Smooth muscle cell (in vitro differentiated cells): ENCODE measurements around the gene ITIH1. TPM values are rescaled to one million over a fixed set of nuclear protein-coding genes. Genes with fewer than 3 reads are reported as not detected.

Experiments
- DNase-seq: peaks from one replicate; lab custom pipeline; 2025; ENCODE audit not compliant: unreplicated experiment; lab: John Stamatoyannopoulos, UW
- H2AFZ ChIP-seq: fragments of 200-600 bp; sonication (generic); 2 replicates; pipeline ENCODE4 v1.6.0; 2016; ENCODE audit warnings: antibody characterized with exemption, low read depth, mild to moderate bottlenecking
- H3F3A ChIP-seq: fragments of 200-600 bp; sonication (generic); 2 replicates; pipeline ENCODE4 v1.6.0; 2017; ENCODE audit warnings: antibody characterized with exemption, low read depth
- H3K27ac ChIP-seq: fragments of 200-600 bp; sonication (generic); 2 replicates; pipeline ENCODE4 v1.5.1; 2016; ENCODE audit warnings: low read depth, mild to moderate bottlenecking
- H3K27me3 ChIP-seq: fragments of 200-600 bp; sonication (generic); 2 replicates; pipeline ENCODE4 v1.6.1; 2016; ENCODE audit warnings: low read depth, mild to moderate bottlenecking
- H3K36me3 ChIP-seq: fragments of 200-600 bp; sonication (generic); 2 replicates; pipeline ENCODE4 v1.5.1; 2016; ENCODE audit warnings: low read depth
- H3K4me1 ChIP-seq: fragments of 200-600 bp; sonication (generic); 2 replicates; pipeline ENCODE4 v1.5.1; 2016; ENCODE audit warnings: low read depth
- H3K4me2 ChIP-seq: fragments of 200-600 bp; sonication (generic); 2 replicates; pipeline ENCODE4 v1.6.0; 2016; ENCODE audit warnings: mild to moderate bottlenecking
- H3K4me3 ChIP-seq: fragments of 200-600 bp; sonication (generic); 2 replicates; pipeline ENCODE4 v1.5.1; 2016; ENCODE audit warnings: mild to moderate bottlenecking
- H3K79me2 ChIP-seq: fragments of 200-600 bp; sonication (generic); 2 replicates; pipeline ENCODE4 v1.6.0; 2016; ENCODE audit warnings: low read depth, mild to moderate bottlenecking
- H3K9ac ChIP-seq: fragments of 200-600 bp; sonication (generic); 2 replicates; pipeline ENCODE4 v1.6.0; 2016; ENCODE audit warnings: low read depth
- H3K9me3 ChIP-seq: fragments of 200-600 bp; sonication (generic); replicated peaks from 2 replicates; pipeline ENCODE4 v1.5.1; 2016; ENCODE audit warnings: low read depth
- H4K20me1 ChIP-seq: fragments of 200-600 bp; sonication (generic); 2 replicates; pipeline ENCODE4 v1.6.0; 2016; ENCODE audit warnings: low read depth
- WGBS: methylation state at CpG from one replicate; pipeline ENCODE4 v1.1.7; 2016; ENCODE audit warnings: low lambda C conversion rate; 5-methylcytosine and 5-hydroxymethylcytosine counted together
- polyA plus RNA-seq: library from polyadenylated mRNA; unstranded; fragments of >200 nt; fragmentation: Nextera tagmentation; extraction: Ambion mirVana; gene quantifications from 2 replicates; pipeline ENCODE4 v1.2.1, GENCODE V29; 2016
- total RNA-seq: library from RNA; depleted of rRNA; stranded (reverse); fragments of >200 nt; gene quantifications from 2 replicates; pipeline ENCODE4 v1.2.3, GENCODE V29; 2014
- TF ChIP-seq, protein P1 (sequence below): fragments of 200-600 bp; sonication (generic); IDR thresholded peaks from 2 replicates; pipeline ENCODE4 v1.5.1; 2017; ENCODE audit warnings: borderline replicate concordance, mild to moderate bottlenecking, antibody characterized with exemption; ENCODE audit not compliant: insufficient read depth, poor library complexity, severe bottlenecking

ITIH1 gene
- total and polyA plus RNA-seq, 2 experiments from 2014 or later: not detected

DNA sequence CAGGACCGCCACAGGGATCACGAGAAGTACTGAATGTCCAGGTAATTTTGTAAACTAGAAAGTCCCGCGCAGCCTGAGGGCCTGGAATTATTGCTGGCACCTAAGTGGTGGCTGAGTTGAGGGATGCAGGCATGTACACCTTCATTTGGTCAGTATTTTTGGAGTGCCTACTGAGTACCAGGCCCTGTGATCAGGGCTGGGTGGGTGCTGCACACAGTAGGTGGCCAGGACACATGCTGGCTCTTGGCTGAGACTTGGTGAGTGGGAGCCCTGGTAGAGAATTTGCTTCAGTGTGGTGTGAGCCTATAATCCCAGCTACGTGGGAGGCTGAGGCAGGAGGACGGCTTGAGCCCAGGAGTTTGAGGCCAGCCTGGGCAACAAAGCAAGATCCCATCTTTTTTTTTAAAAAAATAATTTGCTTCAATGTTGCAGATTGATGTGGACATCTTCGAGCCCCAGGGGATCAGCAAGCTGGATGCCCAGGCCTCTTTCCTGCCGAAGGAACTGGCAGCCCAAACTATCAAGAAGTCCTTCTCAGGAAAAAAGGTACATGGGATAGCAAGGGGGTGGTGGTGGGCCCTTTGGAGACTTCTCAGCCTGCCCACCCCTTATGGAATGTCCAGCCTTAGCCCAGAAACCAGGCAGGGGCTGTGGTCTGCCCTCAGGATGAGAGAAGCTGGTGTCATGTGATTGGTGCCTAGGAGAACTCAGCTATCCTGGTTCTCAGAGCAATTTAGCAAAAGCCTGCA, 2.6 kb downstream of the ITIH1 start:
- no peak for DNase-seq

DNA sequence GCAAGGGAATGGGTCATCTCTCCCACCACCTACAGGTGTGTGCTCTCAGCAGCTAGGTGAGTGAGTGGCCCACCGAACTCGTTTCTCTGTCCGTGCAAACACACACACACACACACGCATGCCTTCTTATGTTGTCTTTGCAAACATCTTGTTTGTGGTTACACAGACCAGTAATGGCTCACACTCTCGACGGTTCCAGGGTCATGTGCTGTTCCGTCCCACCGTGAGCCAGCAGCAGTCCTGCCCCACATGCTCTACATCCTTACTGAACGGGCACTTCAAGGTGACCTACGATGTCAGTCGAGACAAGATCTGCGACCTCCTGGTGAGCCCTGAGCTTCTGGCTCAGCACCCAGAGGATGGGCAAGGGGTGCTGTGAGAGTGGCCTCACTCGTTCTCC, 4.3 kb downstream of the ITIH1 start:
- 80% methylated on average over 13 of the region's 13 CpGs for WGBS
- H3F3A ChIP-seq: no peaks in the 10 kb centered on the region
- no peaks in the 10 kb centered on the region for H4K20me1 ChIP-seq
- H3K79me2 ChIP-seq: no peaks in the 10 kb centered on the region
- H3K4me3 ChIP-seq: no peak overlapping the region
- H3K36me3 ChIP-seq: no peaks in the 10 kb centered on the region
- H3K27me3 ChIP-seq: peaks cover 28% of the 10 kb centered on the region
- TF ChIP-seq, protein P1, sequence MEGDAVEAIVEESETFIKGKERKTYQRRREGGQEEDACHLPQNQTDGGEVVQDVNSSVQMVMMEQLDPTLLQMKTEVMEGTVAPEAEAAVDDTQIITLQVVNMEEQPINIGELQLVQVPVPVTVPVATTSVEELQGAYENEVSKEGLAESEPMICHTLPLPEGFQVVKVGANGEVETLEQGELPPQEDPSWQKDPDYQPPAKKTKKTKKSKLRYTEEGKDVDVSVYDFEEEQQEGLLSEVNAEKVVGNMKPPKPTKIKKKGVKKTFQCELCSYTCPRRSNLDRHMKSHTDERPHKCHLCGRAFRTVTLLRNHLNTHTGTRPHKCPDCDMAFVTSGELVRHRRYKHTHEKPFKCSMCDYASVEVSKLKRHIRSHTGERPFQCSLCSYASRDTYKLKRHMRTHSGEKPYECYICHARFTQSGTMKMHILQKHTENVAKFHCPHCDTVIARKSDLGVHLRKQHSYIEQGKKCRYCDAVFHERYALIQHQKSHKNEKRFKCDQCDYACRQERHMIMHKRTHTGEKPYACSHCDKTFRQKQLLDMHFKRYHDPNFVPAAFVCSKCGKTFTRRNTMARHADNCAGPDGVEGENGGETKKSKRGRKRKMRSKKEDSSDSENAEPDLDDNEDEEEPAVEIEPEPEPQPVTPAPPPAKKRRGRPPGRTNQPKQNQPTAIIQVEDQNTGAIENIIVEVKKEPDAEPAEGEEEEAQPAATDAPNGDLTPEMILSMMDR: no peak
- no peak overlapping the region for H3K9ac ChIP-seq
- H3K27ac ChIP-seq: no peak overlapping the region
- H3K9me3 ChIP-seq: no peaks in the 10 kb centered on the region
- no peaks in the 10 kb centered on the region for H3K4me1 ChIP-seq
- no peak overlapping the region for H3K4me2 ChIP-seq
- no peak for DNase-seq
- H2AFZ ChIP-seq: no peak overlapping the region

More for the DNA sequence above, 2.6 kb downstream of the ITIH1 start:
- Histone ChIP-seq H3K79me2 (no peaks in the 10 kb centered on the region), H3K4me2 (no peak overlapping the region), H3K27ac (no peak overlapping the region), H3K4me3 (no peak overlapping the region), H3F3A (no peaks in the 10 kb centered on the region), H4K20me1 (no peaks in the 10 kb centered on the region), H3K9me3 (no peaks in the 10 kb centered on the region), H3K9ac (no peak overlapping the region), H3K4me1 (no peaks in the 10 kb centered on the region), H3K36me3 (no peaks in the 10 kb centered on the region), H2AFZ (no peak overlapping the region), H3K27me3 (peaks cover 28% of the 10 kb centered on the region)
- TF ChIP-seq, protein P1: no peak
- 87% methylated on average over 8 of the region's 8 CpGs for WGBS

DNA sequence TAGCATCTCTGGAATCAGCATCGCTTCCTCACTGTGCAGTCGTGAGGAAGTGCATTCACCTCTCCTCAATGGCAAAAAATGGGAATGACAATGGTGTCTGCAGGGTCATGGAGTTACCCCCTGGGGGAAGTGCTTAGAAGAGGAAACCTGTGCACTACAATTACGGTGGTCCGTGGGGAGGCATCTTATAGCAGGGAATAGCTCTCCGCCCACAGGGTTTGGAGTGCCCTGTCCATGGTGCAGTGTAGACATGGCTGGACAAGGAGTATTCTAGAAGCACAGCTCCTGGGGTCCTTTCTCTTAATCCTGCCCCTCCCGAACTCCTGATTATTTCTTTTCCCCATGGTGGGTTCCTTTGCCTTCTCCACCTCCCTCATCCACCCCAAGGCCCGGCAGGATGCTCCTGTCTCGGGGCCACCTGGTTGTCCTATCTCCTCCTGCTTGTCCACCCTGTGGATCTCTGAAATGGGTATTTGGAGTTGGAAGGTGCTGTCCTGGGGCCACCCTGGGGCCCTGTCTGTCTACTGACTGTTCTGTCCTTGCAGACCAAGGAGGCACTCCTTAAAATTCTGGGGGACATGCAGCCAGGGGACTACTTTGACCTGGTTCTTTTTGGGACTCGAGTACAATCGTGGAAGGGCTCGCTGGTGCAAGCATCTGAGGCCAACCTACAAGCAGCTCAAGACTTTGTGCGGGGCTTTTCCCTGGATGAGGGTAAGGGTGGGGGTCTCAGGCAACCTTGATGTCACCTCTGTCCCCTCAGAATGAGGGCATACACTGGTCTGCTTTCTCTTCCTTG, 5.2 kb downstream of the ITIH1 start:
- no peaks in the 10 kb centered on the region for H3K79me2 ChIP-seq
- no peak overlapping the region for H3K9ac ChIP-seq
- DNase-seq: no peak
- H3K27me3 ChIP-seq: peaks cover 28% of the 10 kb centered on the region
- H2AFZ ChIP-seq: no peak overlapping the region
- WGBS: 75% methylated on average over 12 of the region's 12 CpGs
- no peak overlapping the region for H3K27ac ChIP-seq
- no peaks in the 10 kb centered on the region for H3K4me1 ChIP-seq
- no peaks in the 10 kb centered on the region for H3K9me3 ChIP-seq
- H3F3A ChIP-seq: no peaks in the 10 kb centered on the region
- H3K4me3 ChIP-seq: no peak overlapping the region
- H4K20me1 ChIP-seq: no peaks in the 10 kb centered on the region
- no peaks in the 10 kb centered on the region for H3K36me3 ChIP-seq
- TF ChIP-seq, protein P1: no peak
- no peak overlapping the region for H3K4me2 ChIP-seq
